Hepatic stellate cell (primary cell): ENCODE results near the gene THSD1.
"Not testable (repeated sequence)": the region's sequence is repeated elsewhere in the genome, so short reads cannot be mapped to it uniquely, and the experiment has no call there.

Source experiments
- DNase-seq: peaks from one replicate; pipeline ENCODE4 v3.0.0; 2011; ENCODE audit warnings: low spot score

The THSD1 gene

DNA sequence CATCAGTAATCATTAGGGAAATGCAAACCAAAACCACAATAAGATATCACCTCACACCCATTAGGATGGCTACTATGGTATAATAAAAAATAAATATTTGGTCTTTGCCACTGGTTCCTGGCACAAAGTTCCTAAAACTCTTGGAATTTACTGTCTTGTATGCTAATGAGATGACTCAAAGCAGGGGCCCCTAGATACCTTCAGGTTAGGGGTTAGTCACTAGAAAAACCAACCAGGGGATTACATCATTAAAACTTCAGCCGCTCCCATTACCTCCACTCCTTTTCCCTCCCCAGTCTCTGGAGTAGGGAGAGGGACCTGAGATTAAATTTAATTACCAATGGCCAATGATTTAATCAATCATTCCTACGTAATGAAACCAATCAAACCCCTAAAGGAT, 49.6 kb downstream of the THSD1 start:
- DNase-seq, result peak; percentile 36

DNA sequence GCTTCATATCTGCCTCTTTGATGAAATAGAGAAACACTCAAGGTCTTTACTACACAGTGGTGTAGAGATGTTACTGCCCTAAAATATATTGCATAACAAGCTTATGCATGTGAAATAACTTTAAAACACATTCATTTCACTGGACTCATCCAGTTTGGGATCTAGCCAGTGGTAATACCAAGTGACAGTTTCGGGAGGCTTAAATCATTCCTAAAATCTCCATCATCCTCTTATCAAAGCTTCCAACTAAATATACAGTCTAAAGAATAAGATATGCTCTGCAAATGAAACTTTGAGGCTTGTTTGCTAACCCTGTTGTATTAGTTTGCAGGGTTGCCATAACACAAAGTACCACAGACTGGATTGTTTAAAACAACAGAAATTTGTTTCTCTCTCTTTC, 52.8 kb downstream of the THSD1 start:
- DNase-seq, result peak; percentile 70

DNA sequence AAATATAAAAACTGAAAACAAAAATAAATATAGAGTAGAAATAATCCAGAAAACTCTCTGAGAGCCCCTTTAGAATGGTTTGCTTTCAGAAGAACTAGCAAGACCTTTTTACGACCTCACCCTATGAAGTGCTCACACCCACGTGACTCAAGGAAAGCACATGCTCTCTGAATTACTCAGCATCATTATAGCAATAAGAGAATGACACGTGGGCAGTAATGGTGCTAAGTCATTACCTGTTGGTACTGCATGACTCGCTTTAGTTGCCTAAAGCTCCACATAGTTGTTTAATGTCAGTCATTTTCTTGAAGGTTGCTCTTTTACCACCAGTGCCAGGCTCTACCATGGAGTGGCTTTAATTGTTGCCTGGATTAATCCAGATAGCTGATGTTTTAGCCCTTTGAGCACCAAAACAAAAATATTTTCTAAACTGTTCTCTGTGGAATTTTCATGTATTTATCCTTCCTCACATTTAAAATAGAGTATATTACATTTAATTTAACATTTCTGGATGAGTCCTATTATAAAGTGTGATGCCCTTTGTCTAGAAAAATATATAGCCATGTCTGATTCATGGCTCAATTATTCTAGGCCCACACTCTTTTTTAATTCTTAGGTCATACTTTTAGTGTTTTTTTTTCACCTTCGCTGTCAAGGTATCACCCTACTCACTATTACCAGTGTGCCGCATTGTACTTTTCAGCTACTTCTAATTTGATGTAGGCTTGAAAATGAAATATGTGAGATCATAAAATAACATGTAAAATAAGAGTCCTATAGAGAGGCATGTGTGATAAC, 56.8 kb downstream of the THSD1 start:
- peak; percentile 36 for DNase-seq

DNA sequence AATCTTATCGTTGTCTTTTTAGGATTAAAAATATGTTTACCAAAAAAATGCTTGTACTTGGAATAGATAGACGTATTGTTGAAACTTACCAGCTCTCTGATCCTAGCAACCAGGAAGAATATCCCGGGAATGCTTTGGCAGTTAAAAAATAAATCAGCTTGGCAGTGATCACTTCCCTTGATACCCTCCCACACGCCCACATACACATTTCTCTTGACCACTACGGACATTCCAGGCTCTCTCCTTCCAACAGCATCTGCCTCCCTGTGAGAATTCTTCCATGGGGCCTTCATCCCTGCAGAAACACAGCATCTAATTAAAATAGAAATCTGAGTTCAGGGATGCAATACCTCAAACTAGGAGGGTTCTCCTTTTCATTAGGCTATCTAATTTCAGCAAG, 57.9 kb downstream of the THSD1 start:
- peak; percentile 73 for DNase-seq

DNA sequence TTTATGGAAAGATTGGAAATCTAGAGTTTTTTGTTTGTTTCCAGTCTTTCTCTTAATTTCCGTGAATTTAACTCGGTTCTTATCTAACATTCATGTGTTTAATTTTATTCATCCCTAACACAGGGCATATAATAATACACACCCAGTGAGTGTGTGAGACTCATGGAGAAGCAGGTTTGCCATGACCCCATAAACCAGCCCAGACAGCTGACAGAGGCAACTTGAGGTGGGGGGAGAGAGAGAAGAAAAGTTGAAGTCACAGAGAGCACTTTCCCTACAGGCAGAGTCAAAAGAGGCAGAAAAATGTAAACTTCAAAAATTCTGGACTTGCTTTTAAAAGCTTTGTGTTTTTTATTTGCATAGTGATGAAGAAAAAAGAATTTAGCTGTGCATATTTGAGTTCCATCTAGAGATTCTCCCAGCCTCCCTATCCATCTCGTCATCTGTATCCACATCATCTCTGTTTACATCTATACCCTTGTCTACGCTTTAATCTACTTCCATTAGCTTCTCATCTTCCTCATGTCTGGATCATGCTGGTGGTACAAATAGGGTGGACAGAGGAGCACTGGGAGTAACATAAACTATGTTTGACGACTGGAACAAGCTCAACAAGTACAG, 60.2 kb downstream of the THSD1 start:
- DNase-seq, result no peak

DNA sequence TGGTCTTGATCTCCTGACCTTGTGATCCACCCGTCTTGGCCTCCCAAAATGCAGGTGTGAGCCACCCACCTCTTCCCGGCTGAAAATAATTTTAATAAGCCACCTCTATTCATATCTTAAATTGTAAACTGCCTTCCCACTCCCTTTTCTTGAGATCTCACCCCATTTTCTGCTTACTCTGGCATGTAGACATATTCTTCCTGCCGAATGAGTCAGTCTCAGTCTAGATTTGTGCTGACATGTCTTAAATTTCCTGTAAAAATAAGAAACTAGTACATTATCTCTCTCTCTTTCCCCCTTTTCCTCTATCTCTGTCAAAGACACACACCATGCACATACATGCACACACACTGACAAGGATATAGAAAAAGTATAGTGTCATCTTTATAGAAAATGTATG, 60.9 kb downstream of the THSD1 start:
- peak; percentile 47 for DNase-seq

DNA sequence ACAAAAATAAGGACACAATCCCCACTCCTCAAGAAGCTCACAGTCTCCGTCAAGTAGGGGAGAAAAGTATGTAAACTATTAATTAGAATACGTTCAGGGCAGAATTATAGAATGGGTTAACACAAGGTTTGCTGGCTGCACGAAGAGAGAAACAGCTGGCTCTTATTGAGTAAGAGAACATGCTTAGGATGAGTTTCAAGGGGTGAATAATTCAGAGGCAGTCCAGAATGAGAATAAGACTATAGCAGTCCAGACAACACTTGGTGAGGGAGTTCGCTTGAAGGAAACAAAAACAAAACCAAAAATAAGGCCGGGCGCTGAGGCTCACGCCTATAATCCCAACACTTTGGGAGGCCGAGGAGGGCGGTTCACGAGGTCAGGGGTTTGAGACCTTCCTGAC, 61.9 kb downstream of the THSD1 start:
- no peak for DNase-seq

DNA sequence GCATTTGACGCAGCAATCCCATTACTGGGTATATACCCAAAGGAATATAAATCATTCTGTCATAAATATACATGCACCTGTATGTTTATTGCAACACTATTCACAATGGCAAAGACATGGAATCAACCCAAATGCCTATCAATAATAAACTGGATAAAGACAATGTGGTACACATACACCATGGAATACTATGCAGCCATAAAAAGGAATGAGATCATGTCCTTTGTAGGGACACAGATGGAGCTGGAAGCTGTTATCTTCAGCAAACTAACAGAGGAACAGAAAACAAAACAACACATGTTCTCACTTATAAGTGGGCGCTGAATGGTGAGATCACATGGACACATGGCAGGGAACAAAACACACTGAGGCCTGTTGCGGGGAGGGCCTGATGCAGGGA, 63.8 kb downstream of the THSD1 start:
- not testable (repeated sequence) for DNase-seq

DNA sequence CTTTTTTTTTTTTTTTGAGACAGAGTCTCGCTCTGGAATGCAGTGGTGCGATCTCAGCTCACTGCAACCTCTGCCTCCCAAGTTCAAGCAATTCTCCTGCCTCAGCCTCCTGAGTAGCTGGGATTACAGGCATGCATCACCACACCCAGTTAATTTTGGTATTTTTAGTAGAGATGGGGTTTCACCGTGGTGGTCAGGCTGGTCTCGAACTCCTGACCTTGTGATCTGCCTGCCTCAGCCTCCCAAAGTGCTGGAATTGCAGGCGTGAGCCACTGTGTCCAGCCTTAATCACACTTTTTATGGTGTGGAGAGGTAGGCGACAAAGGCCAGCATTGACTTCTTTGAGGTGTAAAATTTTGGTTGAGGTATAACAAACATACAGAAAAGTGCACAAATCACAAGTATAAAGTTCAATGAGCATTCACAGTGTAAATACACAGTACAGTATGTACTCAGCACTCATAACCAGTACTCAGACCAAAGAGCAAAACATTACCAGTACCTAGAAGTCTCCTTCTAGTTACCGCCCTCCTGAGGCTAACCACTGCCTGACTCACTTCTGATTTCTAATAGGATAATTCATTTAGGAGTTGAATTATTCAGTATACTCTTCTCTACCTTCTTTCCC, 68.0 kb downstream of the THSD1 start:
- not testable (repeated sequence) for DNase-seq

DNA sequence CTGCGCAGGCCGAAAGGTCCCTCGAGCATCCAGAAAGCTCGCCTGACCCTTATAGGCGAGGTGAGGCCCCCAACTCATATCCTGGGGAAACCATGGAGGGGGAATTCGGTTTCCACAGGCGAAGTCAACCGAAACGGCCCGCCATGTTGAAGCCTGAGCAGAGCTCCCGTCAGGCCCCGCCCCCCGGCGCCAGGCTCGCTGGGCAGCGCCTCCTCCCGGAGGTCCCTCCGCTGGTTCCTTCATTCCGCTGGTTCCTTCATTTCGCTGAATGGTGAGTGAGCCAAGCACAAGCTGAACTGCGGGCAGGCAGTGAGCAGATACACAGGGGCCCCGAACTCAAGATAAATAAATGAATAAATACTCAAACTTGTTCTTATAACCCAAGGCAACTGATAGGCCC, 71.9 kb downstream of the THSD1 start:
- not testable (repeated sequence) for DNase-seq

DNA sequence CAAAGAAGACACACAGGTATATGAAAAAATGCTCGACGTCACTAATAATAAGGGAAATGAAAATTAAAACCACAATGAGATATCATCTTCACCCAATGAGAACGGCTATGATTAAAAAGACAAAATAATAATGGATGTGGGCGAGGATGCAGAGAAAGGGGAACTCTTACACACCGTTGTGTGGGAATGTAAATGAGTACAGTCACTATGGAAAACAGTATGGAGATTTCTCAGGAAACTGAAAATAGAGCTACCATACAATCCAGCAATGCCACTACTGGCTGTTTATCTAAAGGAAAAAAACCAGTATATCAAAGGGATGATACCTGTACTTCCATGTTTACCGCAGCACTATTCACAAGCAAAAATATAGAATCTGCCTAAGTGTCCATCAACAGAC, 74.1 kb downstream of the THSD1 start:
- not testable (repeated sequence) for DNase-seq
